Endodermal cell (in vitro differentiated cells): Measurements from ENCODE around the gene EVL. TPM values are rescaled to one million over a fixed set of nuclear protein-coding genes. Genes with fewer than 3 reads are reported as not detected.
A peak's percentile ranks its signal among the peaks of the same experiment; 100 is the strongest.

Experiments used
- DNase-seq: peaks from one replicate; pipeline ENCODE4 v3.0.0-alpha.2; 2017
- H3K27ac ChIP-seq: 2 replicates; pipeline ENCODE4 v1.5.1; 2013; ENCODE audit warnings: mild to moderate bottlenecking, low read depth, low read length, moderate library complexity
- H3K27me3 ChIP-seq: 2 replicates; pipeline ENCODE4 v1.6.1; 2013; ENCODE audit warnings: mild to moderate bottlenecking, low read length, moderate library complexity; ENCODE audit not compliant: insufficient read depth, control insufficient read depth, poor library complexity, severe bottlenecking
- H3K36me3 ChIP-seq: 2 replicates; pipeline ENCODE4 v1.7.0; 2013; ENCODE audit warnings: mild to moderate bottlenecking, low read length, moderate library complexity; ENCODE audit not compliant: control insufficient read depth, insufficient read depth
- H3K4me1 ChIP-seq: one replicate; pipeline ENCODE4 v1.7.0; 2013; ENCODE audit warnings: low read length; ENCODE audit not compliant: control insufficient read depth, insufficient read depth
- H3K4me3 ChIP-seq: 2 replicates; pipeline ENCODE4 v1.5.1; 2013; ENCODE audit warnings: mild to moderate bottlenecking, low read length, moderate library complexity
- H3K9ac ChIP-seq: 2 replicates; pipeline ENCODE4 v1.6.1; 2013; ENCODE audit warnings: mild to moderate bottlenecking, low read length, moderate library complexity; ENCODE audit not compliant: poor library complexity, severe bottlenecking; ENCODE audit errors: extremely low read depth
- H3K9me3 ChIP-seq: 2 replicates; pipeline ENCODE4 v1.6.1; 2013; ENCODE audit warnings: mild to moderate bottlenecking, low read length, moderate library complexity; ENCODE audit not compliant: control insufficient read depth
- H3K27ac Mint-ChIP-seq: 2 replicates; pipeline ENCODE4 v1.8.0; 2020; ENCODE audit warnings: mixed read lengths
- H3K27me3 Mint-ChIP-seq: 2 replicates; pipeline ENCODE4 v1.8.0; 2021; ENCODE audit warnings: mild to moderate bottlenecking, mixed read lengths; ENCODE audit not compliant: insufficient read depth
- H3K36me3 Mint-ChIP-seq: 2 replicates; pipeline ENCODE4 v1.8.0; 2020; ENCODE audit warnings: low read depth, mixed read lengths
- H3K4me1 Mint-ChIP-seq: 2 replicates; pipeline ENCODE4 v1.8.0; 2020; ENCODE audit warnings: mixed read lengths
- H3K4me3 Mint-ChIP-seq: 2 replicates; pipeline ENCODE4 v1.8.0; 2020; ENCODE audit warnings: mild to moderate bottlenecking, moderate library complexity, mixed read lengths
- H3K9me3 Mint-ChIP-seq: 2 replicates; pipeline ENCODE4 v1.8.0; 2020; ENCODE audit warnings: mild to moderate bottlenecking, mixed read lengths
- CTCF ChIP-seq: fragments of 200-600 bp; sonication (generic); conservative IDR thresholded peaks from 2 replicates; pipeline ENCODE4 v1.5.0; 2021; ENCODE audit warnings: antibody characterized with exemption, mild to moderate bottlenecking
- WGBS, 2 experiments: methylation state at CpG; one replicate each; pipeline versions ENCODE4 v1.1.5 to v1.1.7; 2013; ENCODE audit warnings: missing lambda C conversion rate in 2 of 2, mixed read lengths in 1 of 2; ENCODE audit not compliant: insufficient coverage in 1 of 2, insufficient read length in 1 of 2; 5-methylcytosine and 5-hydroxymethylcytosine counted together
- total RNA-seq, 2 donors: library from RNA; stranded (reverse); fragmentation: NEBNext Ultra II Directional in 1 of 2; extraction: Animal tissue kit (Norgen Biotek cat#: 25700) in 1 of 2; gene quantifications; 2 replicates in 1 of 2; 3 replicates in 1 of 2; pipeline ENCODE4 v1.2.1, GENCODE V29; 2021

Gene EVL
- total RNA-seq, 2 donors from 2014 or later, result 61.1 to 71.3 TPM

- peak overlapping the region; percentile 66 for H3K4me3 ChIP-seq
- no peak for TF ChIP-seq CTCF
- H3K36me3 Mint-ChIP-seq, result peaks cover 2% of the 10 kb centered on the region
- peaks cover 4% of the 10 kb centered on the region for H3K9me3 Mint-ChIP-seq
- 15 to 16% methylated on average over 25 to 32 of the region's 32 CpGs for WGBS, 2 experiments
- no peak overlapping the region for H3K27ac ChIP-seq
- peaks cover 67% of the 10 kb centered on the region for H3K27me3 ChIP-seq
- H3K27me3 Mint-ChIP-seq, result peaks cover 77% of the 10 kb centered on the region
- H3K4me1 Mint-ChIP-seq, result peaks cover 6% of the 10 kb centered on the region
- DNase-seq, result no peak
- no peaks in the 10 kb centered on the region for H3K4me1 ChIP-seq
- no peaks in the 10 kb centered on the region for H3K9me3 ChIP-seq
- H3K9ac ChIP-seq, result no peak overlapping the region
- H3K4me3 Mint-ChIP-seq, result peak overlapping the region; percentile 18
- no peaks in the 10 kb centered on the region for H3K36me3 ChIP-seq
- no peak overlapping the region for H3K27ac Mint-ChIP-seq
Observed at GRCh38 chr14:100158566-100159093, 93.4 kb downstream of the EVL start.

- peaks cover 6% of the 10 kb centered on the region for H3K4me1 Mint-ChIP-seq
- H3K9ac ChIP-seq, result no peak within 1 kb of the TSS
- peak; percentile 94 for DNase-seq
- 2 to 3% methylated on average over 27 to 94 of the region's 94 CpGs for WGBS, 2 experiments
- H3K9me3 ChIP-seq, result no peaks in the 10 kb centered on the region
- peak within 1 kb of the TSS; percentile 66 for H3K4me3 ChIP-seq
- H3K4me3 Mint-ChIP-seq, result peak within 1 kb of the TSS; percentile 37
- peaks cover 83% of the 10 kb centered on the region for H3K27me3 Mint-ChIP-seq
- H3K27me3 ChIP-seq, result peaks cover 67% of the 10 kb centered on the region
- no peak within 1 kb of the TSS for H3K27ac ChIP-seq
- no peaks in the 10 kb centered on the region for H3K4me1 ChIP-seq
- H3K36me3 ChIP-seq, result no peaks in the 10 kb centered on the region
- H3K36me3 Mint-ChIP-seq, result peaks cover 2% of the 10 kb centered on the region
- no peak within 1 kb of the TSS for H3K27ac Mint-ChIP-seq
- TF ChIP-seq CTCF, result no peak
- H3K9me3 Mint-ChIP-seq, result peaks cover 4% of the 10 kb centered on the region
Observed at GRCh38 chr14:100159094-100159864, 94.1 kb downstream of the EVL start, which contains the start of gene DEGS2. DEGS2 (minus strand) TSS chr14:100159645; CDS start chr14:100159587, 58 bp downstream.

GRCh38 chr14:100159865-100160533, 94.8 kb downstream of the EVL start:
- Mint-ChIP-seq H3K4me1 (peaks cover 6% of the 10 kb centered on the region), H3K27me3 (peaks cover 82% of the 10 kb centered on the region), H3K36me3 (peaks cover under 1% of the 10 kb centered on the region), H3K9me3 (peaks cover 1% of the 10 kb centered on the region), H3K27ac (no peak overlapping the region), H3K4me3 (peak overlapping the region; percentile 37)
- H3K27me3 ChIP-seq, result peaks cover 67% of the 10 kb centered on the region
- WGBS, 2 experiments, result 10 to 17% methylated on average over 20 to 39 of the region's 39 CpGs
- DNase-seq, result no peak
- no peaks in the 10 kb centered on the region for H3K36me3 ChIP-seq
- H3K4me1 ChIP-seq, result no peaks in the 10 kb centered on the region
- peak overlapping the region; percentile 23 for H3K4me3 ChIP-seq
- no peak for TF ChIP-seq CTCF
- H3K9me3 ChIP-seq, result no peaks in the 10 kb centered on the region
- H3K27ac ChIP-seq, result no peak overlapping the region
- H3K9ac ChIP-seq, result no peak overlapping the region
